AG09309 (cell line): ENCODE measurements around the gene IRAK2.

Source experiments
- DNase-seq: peaks from one replicate; pipeline ENCODE4 v3.0.0-alpha.2; 2010; ENCODE audit warnings: low read depth
- H3K4me3 ChIP-seq: 2 replicates; pipeline ENCODE4 v1.5.1; 2011; ENCODE audit warnings: mild to moderate bottlenecking, low read depth, low read length, moderate library complexity; ENCODE audit not compliant: control insufficient read depth
- CTCF ChIP-seq: IDR thresholded peaks from 2 replicates; pipeline ENCODE4 v1.5.1; 2011; ENCODE audit warnings: mild to moderate bottlenecking, low read depth, low read length, inconsistent platforms; ENCODE audit not compliant: insufficient read depth, control insufficient read depth; ENCODE audit errors: missing control alignments

The IRAK2 gene

GRCh38 chr3:10224794-10225665 lies 60.3 kb downstream of the IRAK2 start:
- DNase-seq: no peak
- H3K4me3 ChIP-seq: no peak overlapping the region
- TF ChIP-seq CTCF: peak; percentile 82

GRCh38 chr3:10226293-10226692 lies 61.6 kb downstream of the IRAK2 start:
- no peak for DNase-seq
- no peak for TF ChIP-seq CTCF
- H3K4me3 ChIP-seq: no peak overlapping the region

- no peak for DNase-seq
- H3K4me3 ChIP-seq: no peak overlapping the region
- TF ChIP-seq CTCF: no peak
Observed at GRCh38 chr3:10228248-10228950, 63.7 kb downstream of the IRAK2 start.

GRCh38 chr3:10229576-10229975 lies 64.9 kb downstream of the IRAK2 start:
- no peak for TF ChIP-seq CTCF
- H3K4me3 ChIP-seq: no peak overlapping the region
- no peak for DNase-seq

GRCh38 chr3:10232137-10232536 lies 67.4 kb downstream of the IRAK2 start:
- no peak overlapping the region for H3K4me3 ChIP-seq
- DNase-seq: no peak
- TF ChIP-seq CTCF: no peak

GRCh38 chr3:10233988-10234387 lies 69.3 kb downstream of the IRAK2 start:
- no peak overlapping the region for H3K4me3 ChIP-seq
- TF ChIP-seq CTCF: no peak
- no peak for DNase-seq
